Smooth muscle cell (in vitro differentiated cells): ENCODE results near the gene TAF4. TPM values are rescaled to one million over a fixed set of nuclear protein-coding genes. Genes with fewer than 3 reads are reported as not detected.

Experiments
- DNase-seq: peaks from one replicate; lab custom pipeline; 2025; ENCODE audit not compliant: unreplicated experiment; lab: John Stamatoyannopoulos, UW
- H2AFZ ChIP-seq: fragments of 200-600 bp; sonication (generic); 2 replicates; pipeline ENCODE4 v1.6.0; 2016; ENCODE audit warnings: antibody characterized with exemption, low read depth, mild to moderate bottlenecking
- H3F3A ChIP-seq: fragments of 200-600 bp; sonication (generic); 2 replicates; pipeline ENCODE4 v1.6.0; 2017; ENCODE audit warnings: antibody characterized with exemption, low read depth
- H3K27ac ChIP-seq: fragments of 200-600 bp; sonication (generic); 2 replicates; pipeline ENCODE4 v1.5.1; 2016; ENCODE audit warnings: low read depth, mild to moderate bottlenecking
- H3K27me3 ChIP-seq: fragments of 200-600 bp; sonication (generic); 2 replicates; pipeline ENCODE4 v1.6.1; 2016; ENCODE audit warnings: low read depth, mild to moderate bottlenecking
- H3K36me3 ChIP-seq: fragments of 200-600 bp; sonication (generic); 2 replicates; pipeline ENCODE4 v1.5.1; 2016; ENCODE audit warnings: low read depth
- H3K4me1 ChIP-seq: fragments of 200-600 bp; sonication (generic); 2 replicates; pipeline ENCODE4 v1.5.1; 2016; ENCODE audit warnings: low read depth
- H3K4me2 ChIP-seq: fragments of 200-600 bp; sonication (generic); 2 replicates; pipeline ENCODE4 v1.6.0; 2016; ENCODE audit warnings: mild to moderate bottlenecking
- H3K4me3 ChIP-seq: fragments of 200-600 bp; sonication (generic); 2 replicates; pipeline ENCODE4 v1.5.1; 2016; ENCODE audit warnings: mild to moderate bottlenecking
- H3K79me2 ChIP-seq: fragments of 200-600 bp; sonication (generic); 2 replicates; pipeline ENCODE4 v1.6.0; 2016; ENCODE audit warnings: low read depth, mild to moderate bottlenecking
- H3K9ac ChIP-seq: fragments of 200-600 bp; sonication (generic); 2 replicates; pipeline ENCODE4 v1.6.0; 2016; ENCODE audit warnings: low read depth
- H3K9me3 ChIP-seq: fragments of 200-600 bp; sonication (generic); replicated peaks from 2 replicates; pipeline ENCODE4 v1.5.1; 2016; ENCODE audit warnings: low read depth
- H4K20me1 ChIP-seq: fragments of 200-600 bp; sonication (generic); 2 replicates; pipeline ENCODE4 v1.6.0; 2016; ENCODE audit warnings: low read depth
- WGBS: methylation state at CpG from one replicate; pipeline ENCODE4 v1.1.7; 2016; ENCODE audit warnings: low lambda C conversion rate; 5-methylcytosine and 5-hydroxymethylcytosine counted together
- polyA plus RNA-seq: library from polyadenylated mRNA; unstranded; fragments of >200 nt; fragmentation: Nextera tagmentation; extraction: Ambion mirVana; gene quantifications from 2 replicates; pipeline ENCODE4 v1.2.1, GENCODE V29; 2016
- total RNA-seq: library from RNA; depleted of rRNA; stranded (reverse); fragments of >200 nt; gene quantifications from 2 replicates; pipeline ENCODE4 v1.2.3, GENCODE V29; 2014
- TF ChIP-seq, protein P1 (sequence below): fragments of 200-600 bp; sonication (generic); IDR thresholded peaks from 2 replicates; pipeline ENCODE4 v1.5.1; 2017; ENCODE audit warnings: borderline replicate concordance, mild to moderate bottlenecking, antibody characterized with exemption; ENCODE audit not compliant: insufficient read depth, poor library complexity, severe bottlenecking

Gene TAF4
- total and polyA plus RNA-seq, 2 experiments from 2014 or later, result 0.67 to 8.5 TPM

DNA sequence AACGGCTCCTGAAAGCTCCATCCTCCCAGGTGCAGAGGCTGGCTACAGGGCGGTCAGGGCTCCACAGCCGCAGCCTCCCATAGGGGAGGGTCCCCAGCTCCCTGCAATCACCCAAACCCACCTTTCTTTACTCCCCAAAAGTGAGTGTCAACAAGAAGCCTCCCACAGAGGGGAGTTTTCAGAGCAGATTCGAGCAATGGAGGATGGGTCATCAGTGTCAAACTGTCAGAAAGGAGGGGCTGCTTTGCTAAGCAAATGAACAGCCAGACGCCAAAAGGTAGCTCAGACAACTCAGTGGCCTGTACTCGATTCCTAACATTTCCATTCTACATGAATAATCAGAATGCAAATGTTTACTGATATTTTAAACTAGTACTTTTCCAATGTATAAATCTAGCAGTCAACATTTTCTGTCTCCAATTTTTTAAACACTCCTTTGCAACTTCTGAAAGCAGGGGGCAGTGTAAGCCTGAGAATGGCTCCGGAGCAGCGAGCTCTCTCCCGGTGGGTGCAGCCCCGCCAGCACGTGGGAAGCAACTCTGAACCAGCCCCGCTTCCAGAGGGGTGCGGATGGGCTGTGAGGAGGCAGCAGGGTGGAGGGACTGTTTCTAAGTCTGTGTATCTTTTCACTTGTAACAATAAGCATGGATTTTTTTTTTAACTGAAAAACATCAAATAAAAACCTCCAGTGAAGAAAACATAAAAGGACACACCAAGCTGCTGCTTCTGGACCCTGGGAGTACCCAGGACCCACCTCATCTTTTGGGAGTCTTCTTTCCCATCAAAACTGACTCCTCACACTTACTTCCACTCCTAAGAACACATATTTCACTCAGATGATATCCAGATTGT is 54.9 kb downstream of the TAF4 start:
- 50% methylated on average over 13 of the region's 13 CpGs for WGBS
- TF ChIP-seq, protein P1, sequence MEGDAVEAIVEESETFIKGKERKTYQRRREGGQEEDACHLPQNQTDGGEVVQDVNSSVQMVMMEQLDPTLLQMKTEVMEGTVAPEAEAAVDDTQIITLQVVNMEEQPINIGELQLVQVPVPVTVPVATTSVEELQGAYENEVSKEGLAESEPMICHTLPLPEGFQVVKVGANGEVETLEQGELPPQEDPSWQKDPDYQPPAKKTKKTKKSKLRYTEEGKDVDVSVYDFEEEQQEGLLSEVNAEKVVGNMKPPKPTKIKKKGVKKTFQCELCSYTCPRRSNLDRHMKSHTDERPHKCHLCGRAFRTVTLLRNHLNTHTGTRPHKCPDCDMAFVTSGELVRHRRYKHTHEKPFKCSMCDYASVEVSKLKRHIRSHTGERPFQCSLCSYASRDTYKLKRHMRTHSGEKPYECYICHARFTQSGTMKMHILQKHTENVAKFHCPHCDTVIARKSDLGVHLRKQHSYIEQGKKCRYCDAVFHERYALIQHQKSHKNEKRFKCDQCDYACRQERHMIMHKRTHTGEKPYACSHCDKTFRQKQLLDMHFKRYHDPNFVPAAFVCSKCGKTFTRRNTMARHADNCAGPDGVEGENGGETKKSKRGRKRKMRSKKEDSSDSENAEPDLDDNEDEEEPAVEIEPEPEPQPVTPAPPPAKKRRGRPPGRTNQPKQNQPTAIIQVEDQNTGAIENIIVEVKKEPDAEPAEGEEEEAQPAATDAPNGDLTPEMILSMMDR, result peak; percentile 72
- no peak overlapping the region for H2AFZ ChIP-seq

DNA sequence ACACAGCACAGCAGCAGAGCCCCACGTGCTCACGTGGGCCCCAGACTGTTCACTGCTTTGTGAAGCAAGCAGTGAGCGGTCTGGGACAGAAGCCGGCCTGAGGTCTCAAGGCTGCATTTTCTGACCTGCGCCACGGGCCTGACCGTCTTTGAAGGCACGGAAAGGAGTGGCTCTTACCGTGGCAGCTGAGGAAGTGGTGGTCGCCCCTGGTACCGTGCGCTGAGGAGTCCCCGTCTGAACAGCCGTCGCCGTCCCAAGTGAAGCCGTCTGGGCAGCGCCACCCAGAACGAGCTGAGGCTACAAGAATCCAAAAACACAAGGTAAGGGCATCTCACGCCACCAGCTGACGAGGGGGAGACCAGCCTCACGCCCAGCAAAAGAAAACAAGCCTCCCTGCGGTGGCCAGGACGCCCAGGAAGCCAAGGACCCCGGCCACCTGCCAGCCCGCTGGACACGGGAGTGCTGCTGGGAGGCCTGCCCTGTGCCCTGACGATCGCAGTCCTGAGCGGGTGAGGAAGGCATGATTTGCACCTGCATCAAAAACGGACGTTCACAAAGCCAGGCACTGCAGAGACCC is 55.7 kb downstream of the TAF4 start:
- no peaks in the 10 kb centered on the region for H3F3A ChIP-seq
- no peak overlapping the region for H3K9ac ChIP-seq
- no peak overlapping the region for H2AFZ ChIP-seq
- 94% methylated on average over 32 of the region's 32 CpGs for WGBS
- no peak for DNase-seq
- H3K4me1 ChIP-seq, result no peaks in the 10 kb centered on the region
- H3K36me3 ChIP-seq, result no peaks in the 10 kb centered on the region
- H4K20me1 ChIP-seq, result peaks cover 35% of the 10 kb centered on the region
- TF ChIP-seq, protein P1, result no peak
- no peak overlapping the region for H3K4me2 ChIP-seq
- no peaks in the 10 kb centered on the region for H3K79me2 ChIP-seq
- H3K4me3 ChIP-seq, result no peak overlapping the region
- H3K27me3 ChIP-seq, result no peaks in the 10 kb centered on the region
- no peak overlapping the region for H3K27ac ChIP-seq
- H3K9me3 ChIP-seq, result no peaks in the 10 kb centered on the region

More for the DNA sequence above, 54.9 kb downstream of the TAF4 start:
- Histone ChIP-seq H3K4me3 (no peak overlapping the region), H3K27me3 (no peaks in the 10 kb centered on the region), H3F3A (no peaks in the 10 kb centered on the region), H4K20me1 (peaks cover 42% of the 10 kb centered on the region), H3K9me3 (no peaks in the 10 kb centered on the region), H3K9ac (no peak overlapping the region), H3K4me2 (no peak overlapping the region), H3K4me1 (no peaks in the 10 kb centered on the region), H3K79me2 (no peaks in the 10 kb centered on the region), H3K36me3 (no peaks in the 10 kb centered on the region), H3K27ac (no peak overlapping the region)
- no peak for DNase-seq

DNA sequence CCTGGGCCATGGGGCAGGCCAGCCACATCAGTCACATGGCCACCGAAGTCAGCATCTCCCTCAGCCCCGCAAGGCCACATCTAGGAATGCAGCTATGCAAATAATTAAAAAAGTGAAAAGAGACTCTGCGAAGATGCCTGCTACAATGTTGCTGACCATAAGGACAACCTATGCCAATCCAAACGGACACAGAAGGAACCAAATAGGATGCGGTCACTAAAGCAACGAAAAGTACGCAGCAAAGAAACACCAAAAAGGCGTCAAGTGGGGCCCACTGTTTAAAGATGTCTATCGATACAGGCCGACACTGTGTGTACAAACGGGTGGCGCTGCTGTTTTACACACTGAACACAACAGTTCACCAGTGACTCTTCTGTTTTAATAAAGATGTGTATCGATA is 56.4 kb downstream of the TAF4 start:
- no peak for DNase-seq
- Histone ChIP-seq H3K9ac (no peak overlapping the region), H4K20me1 (peaks cover 29% of the 10 kb centered on the region), H3K27ac (no peak overlapping the region), H3K4me3 (no peak overlapping the region), H3K9me3 (no peaks in the 10 kb centered on the region), H3K27me3 (no peaks in the 10 kb centered on the region), H3K4me1 (no peaks in the 10 kb centered on the region), H3F3A (no peaks in the 10 kb centered on the region), H3K79me2 (no peaks in the 10 kb centered on the region), H3K36me3 (no peaks in the 10 kb centered on the region), H3K4me2 (no peak overlapping the region), H2AFZ (no peak overlapping the region)
- WGBS, result 98% methylated on average over 13 of the region's 13 CpGs
- TF ChIP-seq, protein P1, result no peak
